GM19351 (cell line): ENCODE data around the gene SMIM44.

Experiments
- ATAC-seq: cut with Tn5 transposase; IDR thresholded peaks from one replicate; pipeline ENCODE4 v1.9.1; 2021; ENCODE audit warnings: mild to moderate bottlenecking, moderate library complexity; ENCODE audit not compliant: unreplicated experiment

SMIM44 gene

DNA sequence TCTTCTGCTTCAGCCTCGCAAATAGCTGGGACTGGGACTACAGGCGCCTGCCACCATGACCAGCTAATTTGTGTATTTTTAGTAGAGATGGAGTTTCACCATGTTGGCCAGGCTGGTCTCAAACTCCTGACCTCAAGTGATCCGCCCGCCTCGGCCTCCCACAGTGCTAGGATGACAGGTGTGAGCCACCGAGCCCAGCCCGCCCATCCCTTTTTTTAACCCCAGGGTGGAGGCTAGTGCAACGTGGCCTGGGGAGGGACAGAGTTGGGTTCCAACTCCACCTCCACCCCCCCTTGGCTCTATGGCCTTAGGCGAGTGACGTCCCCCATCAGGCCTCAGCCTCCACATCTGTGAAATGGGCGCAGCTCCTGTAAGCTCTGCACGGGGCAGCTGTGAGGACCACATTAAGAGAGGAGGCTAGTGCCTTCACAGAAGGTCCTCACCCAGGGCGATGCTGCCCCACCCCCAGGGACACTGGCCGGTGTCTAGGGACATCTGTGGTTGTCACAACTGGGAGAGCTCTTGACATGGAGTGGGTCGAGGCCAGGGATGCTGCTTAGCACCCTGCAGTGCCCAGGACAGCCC lies 40.7 kb downstream of the SMIM44 start:
- ATAC-seq: no peak

DNA sequence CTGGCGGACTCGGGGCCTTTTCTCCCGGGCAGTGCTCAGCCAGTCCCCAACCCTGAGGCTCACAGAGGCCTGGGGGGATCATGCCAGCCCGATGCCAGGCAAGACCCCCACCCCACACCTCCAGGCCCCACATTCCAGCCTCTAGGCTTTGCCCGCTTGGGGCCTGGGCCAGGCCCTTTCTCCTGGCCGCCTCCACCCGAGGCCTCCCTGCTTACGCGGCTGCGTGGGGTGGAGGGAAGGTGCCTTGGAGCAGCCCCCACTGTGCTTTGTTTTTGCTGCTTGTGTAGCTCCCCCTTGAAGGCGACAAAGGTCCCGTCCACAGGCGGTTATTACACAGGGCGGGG lies 41.3 kb downstream of the SMIM44 start:
- no peak for ATAC-seq

GRCh38 chr19:3441089-3441985 lies 41.9 kb downstream of the SMIM44 start:
- no peak for ATAC-seq

DNA sequence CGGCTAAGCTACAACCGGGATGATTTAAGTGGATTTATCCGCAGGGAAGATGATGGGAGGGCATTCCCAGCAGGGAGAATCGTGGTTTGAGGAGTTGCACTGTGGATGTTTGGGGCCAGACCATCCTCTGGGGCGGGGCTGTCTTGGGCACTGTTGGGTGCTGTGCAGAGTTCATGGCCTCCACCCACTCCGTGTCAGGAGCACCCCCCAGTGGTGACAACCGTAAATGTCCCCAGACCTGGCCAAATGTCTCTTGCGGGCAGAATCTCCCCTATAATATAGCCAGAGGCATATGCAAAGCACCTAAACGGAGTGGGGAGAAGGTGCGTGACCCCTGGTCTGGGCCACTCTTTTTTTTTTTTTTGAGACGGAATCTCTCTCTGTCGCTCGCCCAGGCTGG lies 43.2 kb downstream of the SMIM44 start:
- no peak for ATAC-seq

DNA sequence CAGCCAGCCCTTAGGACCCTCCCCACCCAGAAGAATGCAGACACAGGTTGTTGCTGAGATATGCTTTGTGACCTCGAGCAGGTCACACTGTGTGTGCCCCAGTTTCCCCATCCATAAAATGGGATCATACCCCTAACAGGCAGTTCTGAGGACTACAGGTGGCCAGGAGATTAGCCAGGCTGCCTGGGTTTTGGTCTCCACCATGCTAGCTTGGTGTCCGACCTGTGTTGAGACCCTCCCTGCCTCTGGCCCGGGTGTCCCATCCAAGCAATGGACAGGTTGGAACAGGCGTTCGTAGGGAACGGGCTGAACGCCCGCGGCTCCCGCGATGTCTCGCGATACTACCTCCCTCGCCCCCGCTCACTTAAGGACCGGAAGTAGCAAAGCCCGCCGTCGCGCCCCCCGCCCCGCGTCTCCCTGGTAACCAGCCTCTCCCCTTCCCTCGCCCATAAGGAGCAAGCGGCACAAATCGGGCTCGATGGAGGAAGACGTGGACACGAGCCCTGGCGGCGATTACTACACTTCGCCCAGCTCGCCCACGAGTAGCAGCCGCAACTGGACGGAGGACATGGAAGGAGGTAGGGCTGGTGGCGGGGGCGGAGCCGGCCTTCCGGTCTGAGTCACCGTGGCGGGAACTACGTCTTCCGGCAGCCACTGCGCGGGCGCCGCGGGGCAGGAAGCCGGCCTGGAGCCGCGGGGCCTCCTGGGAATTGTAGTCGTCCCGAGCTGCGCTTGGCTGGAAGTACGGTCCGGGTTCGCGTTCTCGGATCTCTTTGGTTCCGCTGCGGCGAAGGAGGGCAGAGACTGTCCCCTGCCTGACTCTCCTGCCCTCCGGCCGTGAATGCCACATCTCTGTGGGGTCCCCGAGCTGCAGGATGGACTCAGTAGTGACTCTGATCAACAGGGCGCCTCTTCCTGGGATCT lies 48.3 kb downstream of the SMIM44 start:
- peak; percentile 87 for ATAC-seq

DNA sequence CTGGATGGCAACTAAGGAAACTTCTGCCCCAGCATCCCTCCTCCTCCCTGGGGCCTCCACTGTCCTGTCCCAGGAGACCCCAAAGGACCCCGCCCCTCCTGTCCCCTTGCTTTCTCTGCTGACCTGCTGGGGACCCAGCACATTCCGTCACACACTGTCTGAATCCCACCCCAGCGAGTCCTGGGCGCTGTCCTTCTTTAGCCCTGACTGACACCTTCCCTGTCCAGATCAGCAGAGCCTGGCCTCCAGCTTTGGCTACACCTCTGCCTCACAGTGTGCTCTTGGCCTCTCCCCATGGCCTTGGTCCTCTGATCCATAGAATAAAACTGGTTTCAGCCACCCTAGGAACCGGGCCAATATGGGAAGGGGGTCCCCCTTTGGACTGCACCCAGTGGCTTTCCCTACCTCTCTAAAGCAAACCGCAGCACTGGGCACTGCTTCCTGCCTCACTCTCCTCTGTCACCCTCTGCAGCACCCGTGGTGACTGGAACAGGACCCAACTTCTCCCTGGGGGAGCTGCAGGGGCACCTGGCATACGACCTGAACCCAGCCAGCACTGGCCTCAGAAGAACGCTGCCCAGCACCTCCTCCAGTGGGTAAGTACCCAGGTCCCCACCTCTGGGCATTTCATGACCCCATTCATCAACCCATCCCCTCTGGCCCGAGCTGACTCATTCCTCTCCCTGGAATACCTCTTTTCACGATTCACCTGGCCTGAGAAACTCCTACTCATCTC lies 49.3 kb downstream of the SMIM44 start:
- no peak for ATAC-seq

DNA sequence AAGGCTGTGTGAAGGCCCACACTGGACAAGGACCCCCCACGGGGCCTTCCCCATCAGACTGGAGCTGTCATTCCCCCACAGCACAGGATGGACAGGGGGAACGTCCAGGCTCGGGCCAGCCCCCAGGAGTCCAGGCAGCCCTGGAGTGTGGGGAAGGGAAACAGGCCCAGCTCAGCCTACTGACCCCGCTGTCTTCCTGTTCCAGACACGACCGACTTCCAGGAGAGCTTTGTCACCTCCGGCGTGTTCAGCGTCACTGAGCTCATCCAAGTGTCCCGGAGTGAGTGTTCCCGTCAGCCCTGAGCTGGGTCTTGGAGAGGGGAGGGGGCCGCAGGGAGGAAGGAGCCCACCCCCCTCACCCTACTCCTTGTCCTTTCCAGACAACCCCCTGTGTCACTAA lies 49.9 kb downstream of the SMIM44 start:
- no peak for ATAC-seq
